NCI-H2196 treated with DMSO at 0.1 percent for 48 hours (cell line): ENCODE measurements around the gene MYO1F.
"Not testable (repeated sequence)": the region's sequence is repeated elsewhere in the genome, so short reads cannot be mapped to it uniquely, and the experiment has no call there.

Source experiments
- DNase-seq: peaks from one replicate; lab custom pipeline; 2025; ENCODE audit not compliant: unreplicated experiment; lab: John Stamatoyannopoulos, UW

The MYO1F gene

DNA sequence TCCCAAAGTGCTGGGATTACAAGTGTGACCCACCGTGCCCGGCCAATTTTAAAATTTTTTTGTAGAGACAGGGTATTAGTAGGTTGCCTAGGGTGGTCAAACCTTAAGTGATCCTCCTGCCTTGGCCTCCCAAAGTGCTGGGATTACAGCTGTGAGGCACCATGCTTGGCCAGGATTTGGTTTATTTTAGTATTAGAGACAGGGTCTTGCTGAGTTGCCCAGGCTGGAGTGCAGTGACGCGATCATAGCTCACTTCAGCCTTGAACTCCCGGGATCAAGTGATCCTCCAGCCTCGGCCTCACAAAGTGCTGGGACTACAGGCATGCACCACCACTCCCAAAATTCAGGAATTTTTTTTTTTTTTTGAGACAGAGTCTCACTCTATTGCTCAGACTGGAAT, 57.9 kb downstream of the MYO1F start:
- no peak for DNase-seq

DNA sequence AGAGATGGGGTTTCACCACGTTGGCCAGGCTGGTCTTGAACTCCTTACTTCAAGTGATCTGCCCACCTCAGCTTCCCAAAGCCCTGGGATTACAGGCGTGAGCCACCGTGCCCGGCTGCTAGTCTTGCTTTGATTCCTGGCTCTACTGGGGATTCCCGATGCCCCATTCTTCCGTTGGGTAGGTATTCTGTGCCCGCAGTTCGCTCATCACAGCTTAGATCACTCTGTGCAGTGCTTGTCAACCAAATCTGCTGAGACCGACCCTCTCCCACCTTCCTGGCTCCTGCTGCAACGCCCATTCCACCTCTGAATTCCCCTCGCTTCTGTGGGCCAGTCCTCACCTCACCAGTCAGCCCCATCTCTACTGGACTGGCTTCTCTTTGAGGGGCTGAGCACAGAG, 58.7 kb downstream of the MYO1F start:
- no peak for DNase-seq

DNA sequence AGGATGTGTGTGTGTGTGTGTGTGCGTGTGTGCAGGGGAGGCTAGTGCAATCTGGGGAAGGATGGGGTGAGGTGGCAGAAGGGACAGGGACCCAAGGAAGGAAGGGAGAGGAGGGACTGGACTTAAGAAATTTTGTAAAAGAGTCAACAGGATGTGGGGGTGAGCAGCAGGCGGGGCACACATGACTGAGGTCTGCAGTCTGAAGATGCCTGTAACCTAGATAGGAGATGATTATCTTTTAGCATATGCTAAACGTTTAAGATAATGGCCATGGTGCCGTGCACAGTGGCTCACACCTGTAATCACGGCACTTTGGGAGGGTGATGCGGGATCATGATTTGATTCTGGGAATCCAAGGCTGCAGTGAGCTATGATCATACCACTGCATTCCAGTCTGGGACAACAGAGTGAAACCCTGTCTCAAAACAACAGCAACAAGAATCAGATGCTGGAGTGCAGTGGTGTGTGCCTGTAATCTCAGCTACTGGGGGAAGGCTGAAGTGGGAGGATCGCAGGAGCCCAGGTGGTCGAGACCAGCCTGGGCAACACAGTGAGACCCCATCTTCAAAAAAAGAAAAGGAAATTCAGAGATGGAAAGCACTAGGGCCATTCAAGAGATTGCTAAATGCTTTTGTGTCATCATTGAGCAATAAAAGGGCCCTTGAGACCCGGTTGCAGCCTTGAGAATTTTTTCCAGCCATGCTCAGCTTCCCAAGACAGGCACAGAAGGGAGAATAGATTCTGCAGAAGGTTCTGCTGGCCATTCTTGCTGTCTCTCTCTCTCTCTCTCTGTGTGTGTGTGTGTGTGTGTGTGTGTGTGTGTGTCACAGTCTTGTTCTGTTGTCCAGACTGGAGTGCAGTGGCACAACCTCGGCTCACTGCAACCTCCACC, 59.4 kb downstream of the MYO1F start:
- DNase-seq: no peak

DNA sequence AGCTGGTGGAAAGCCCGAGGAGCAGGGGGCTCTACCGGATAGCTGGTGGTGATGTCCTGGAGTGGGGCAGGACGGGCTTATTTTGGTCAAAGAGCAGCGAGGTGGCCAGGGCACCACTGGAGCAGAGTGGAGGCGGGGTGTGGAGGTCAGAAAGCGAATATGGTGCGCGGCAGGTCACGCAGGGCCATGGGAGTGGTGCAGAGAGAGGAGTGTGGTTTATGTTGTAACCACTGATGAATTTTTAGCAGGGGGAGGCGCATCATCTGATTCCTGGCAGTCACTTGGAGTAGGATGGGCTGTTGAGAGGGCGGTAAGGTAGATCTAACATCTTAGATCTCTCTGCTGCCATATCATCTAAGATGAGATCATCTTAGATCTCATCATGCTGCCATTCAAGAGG, 61.9 kb downstream of the MYO1F start:
- DNase-seq: no peak

DNA sequence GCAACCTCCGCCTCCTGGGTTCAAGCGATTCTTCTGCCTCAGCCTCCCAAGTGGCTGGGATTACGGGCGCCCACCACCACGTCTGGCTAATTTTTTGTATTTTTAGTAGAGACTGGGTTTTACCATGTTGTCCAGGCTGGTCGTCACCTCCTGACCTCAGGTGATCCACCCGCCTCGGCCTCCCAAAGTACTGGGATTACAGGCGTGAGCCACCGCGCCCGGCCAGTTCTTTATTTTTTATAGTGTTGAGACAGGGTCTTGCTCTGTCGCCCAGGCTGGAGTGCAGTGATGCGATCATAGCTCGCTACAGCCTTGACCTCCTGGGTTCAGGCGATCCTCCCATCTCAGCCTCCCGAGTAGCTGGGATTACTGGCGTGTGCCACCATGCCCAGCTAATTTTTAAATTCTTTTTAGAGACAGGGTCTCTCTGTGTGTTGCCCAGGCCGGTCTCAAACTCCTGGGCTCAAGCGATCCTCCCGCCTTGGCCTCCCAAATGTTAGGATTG, 62.7 kb downstream of the MYO1F start:
- not testable (repeated sequence) for DNase-seq

DNA sequence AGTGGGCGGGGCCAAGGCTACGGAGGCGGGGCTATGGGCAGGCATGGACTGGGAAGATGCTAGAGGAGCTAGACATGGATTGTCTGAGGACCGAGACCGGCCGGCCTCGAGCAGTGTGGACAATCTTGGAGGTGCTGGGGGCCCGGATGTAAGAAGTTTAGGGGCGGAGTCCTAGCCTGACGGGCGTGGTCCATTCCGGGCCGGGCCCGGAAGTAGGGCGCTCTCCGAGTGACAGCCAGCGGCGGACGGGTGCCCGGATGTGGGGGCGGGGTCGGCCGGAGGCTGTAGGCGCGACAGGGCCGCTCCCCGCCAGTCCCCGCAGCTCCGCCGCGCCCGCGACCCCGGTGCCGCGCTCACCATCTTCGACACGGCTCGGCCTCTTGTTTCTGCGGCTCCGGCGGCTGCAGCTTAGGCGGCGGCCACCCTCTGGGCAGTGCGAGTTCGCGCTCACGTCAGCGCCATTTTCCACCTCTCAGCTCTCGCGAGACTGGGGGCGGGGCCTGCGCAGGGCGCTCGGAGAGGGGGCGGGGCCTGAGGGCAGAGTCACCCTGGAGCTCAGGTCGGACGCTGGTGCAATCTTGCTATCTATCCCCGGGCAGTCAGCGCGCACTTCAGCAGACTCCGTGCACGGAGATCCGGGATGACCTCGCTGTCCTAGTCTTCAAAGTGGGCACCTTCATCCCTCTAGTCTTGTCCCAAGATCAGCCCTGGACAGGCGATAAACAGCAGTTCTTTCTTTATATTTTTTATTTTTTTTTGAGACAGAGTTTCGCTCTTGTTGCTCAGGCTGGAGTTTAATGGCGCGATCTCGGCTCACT, 63.3 kb downstream of the MYO1F start, which contains the start of gene ZNF414:
TSS of gene ZNF414 (minus strand) at position 481 of the 818 bp plus-strand sequence. CDS start at position 360, 121 bp downstream.
- peak; percentile 86 for DNase-seq

DNA sequence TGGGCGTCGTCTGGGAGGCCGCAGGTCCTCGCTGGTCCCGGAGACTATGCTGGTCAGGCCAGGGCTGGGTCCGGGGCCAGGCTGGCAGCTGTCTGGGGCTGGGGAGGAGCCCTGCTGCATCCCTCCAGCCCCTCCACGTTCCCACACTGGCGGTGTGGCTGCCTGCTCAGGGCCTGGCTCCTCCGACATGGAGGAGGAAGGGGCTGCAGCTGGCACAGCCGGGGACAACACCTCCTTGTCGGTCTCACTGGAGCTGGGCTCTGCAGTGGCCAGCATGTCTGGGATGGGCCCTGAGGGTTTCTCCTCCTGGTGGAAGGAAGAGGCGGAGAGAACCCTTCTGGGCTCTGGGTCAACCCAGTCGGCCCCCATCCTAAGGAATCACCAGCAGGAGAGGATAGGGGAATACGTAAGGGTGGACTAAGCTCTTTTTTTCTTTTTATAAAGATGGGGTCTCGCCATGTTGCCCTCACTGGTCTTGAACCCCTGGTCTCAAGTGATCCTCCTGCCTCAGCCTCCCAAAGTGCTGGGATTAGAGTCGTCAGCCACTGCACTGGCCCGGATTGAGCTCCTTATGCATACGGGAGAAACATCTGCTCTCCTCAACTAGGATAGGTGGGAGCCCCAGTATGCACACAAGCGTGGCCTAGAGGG, 64.1 kb downstream of the MYO1F start:
- no peak for DNase-seq

DNA sequence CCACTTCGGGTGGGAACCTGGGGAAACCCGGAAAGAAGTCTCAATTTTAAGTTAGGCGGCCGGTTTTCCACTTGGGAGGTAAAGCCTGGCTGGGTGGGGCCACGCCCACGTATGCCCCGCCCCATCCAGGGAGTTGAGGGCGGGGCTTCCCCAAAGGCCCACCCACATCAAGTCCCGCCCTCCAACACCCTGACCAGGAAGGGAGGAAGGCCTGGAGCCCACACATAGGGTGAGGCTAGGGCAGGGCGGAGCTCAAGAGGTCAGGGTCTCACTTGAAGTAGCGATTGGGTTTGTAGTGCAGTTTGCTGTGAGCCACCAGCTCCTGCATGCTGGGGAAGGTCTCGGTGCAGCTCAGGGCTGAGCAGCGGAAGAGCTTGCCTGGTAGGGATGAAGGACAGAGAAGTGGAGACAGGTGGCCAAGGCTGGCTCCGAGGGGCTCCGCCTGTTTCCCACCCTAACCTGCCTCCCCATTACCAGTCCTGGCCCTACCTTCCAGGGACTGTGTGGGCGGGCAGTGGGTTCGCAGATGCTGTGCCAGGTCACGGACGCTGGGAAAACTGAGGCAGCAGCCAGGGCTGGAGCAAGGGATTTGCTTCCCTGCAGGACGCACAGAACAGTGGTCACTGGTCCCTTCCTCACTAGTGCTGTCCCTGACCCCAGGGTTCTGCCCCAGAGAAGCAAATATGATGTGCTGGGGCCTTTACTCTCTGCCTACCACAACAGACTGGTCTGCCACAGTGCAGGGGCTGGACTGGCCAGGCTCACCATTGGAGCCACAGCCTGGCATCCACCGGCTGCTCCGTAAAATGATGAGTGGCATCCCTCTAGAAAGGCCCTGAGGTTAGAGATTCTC, 64.9 kb downstream of the MYO1F start:
- no peak for DNase-seq

DNA sequence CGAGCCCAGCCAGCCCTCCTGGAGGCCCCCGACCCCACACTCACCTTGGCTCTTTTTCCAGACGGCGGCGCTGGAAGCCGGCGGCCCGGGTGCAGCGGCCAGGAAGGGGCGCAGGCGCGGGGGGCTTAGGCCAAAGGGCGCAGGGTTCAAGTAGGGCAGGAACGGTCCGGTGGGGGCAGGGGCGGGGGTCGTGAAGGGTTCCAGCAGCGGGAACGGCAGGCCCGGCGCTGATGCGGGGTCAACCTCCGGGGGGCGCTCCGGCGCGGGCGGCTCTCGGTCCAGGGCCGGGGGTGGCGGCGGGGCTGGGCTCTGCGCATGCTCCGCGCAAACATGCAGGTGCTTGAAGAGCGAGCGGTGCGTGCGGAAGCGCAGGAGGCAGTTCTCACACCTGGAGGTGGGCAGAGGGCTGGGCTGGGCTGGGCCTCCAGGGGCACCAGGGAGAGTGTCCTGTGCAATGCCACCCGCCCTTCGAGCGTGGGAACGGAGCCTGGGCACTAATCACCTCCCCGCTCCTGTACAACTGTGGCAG, 65.6 kb downstream of the MYO1F start:
- DNase-seq: no peak

DNA sequence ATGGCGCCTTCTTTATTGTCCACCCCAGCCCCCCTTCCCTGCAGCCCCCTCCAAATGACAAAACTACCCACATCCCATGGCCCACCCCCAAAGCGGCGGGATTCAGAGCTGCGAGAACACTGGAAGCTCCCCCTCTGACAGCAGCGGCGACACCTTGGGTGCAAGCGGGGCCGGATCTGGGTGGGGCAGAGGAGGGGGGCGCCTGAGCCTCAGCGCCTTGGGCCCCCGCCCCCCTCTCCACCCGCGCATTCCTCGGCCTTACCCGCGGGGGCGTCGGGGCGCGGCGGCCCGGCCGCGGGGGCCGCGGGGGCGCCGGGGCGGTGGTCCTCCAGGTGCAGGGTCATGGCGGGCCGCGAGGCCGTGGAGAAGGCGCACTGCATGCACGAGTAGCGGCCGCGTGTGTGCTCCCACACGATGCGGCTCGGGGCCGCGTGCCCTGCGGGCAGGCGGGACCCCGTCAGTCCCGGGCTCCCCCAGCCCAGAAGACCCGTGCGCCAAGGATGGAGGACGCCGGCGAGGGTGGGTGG, 66.6 kb downstream of the MYO1F start:
- no peak for DNase-seq

DNA sequence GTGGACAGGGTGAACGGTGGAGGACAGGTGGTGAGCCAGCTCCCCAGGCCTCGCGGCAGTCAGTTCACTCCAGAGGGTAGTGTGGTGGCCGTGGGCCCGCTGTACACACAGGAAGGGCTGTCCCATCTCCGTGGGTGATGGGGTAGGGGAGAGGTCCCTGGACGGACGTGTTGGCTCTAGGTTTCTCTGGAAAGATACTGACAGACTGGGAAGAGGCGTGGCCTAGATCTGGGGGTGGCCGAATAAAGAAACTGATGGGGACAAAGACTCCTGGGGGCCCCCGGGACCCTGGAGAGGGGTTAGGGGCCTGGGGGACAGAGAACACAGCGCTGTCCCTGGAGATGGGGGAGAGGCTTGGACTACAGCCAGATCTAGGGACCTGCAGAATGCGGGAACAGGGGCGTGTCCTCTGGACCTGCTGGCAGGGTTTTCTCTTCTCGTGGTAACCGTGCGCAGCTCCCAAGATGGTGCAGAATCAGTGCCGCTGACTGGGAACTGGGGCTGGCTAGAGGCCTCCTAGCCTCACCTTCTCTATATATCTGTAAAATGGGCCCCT, 70.8 kb downstream of the MYO1F start:
- no peak for DNase-seq

DNA sequence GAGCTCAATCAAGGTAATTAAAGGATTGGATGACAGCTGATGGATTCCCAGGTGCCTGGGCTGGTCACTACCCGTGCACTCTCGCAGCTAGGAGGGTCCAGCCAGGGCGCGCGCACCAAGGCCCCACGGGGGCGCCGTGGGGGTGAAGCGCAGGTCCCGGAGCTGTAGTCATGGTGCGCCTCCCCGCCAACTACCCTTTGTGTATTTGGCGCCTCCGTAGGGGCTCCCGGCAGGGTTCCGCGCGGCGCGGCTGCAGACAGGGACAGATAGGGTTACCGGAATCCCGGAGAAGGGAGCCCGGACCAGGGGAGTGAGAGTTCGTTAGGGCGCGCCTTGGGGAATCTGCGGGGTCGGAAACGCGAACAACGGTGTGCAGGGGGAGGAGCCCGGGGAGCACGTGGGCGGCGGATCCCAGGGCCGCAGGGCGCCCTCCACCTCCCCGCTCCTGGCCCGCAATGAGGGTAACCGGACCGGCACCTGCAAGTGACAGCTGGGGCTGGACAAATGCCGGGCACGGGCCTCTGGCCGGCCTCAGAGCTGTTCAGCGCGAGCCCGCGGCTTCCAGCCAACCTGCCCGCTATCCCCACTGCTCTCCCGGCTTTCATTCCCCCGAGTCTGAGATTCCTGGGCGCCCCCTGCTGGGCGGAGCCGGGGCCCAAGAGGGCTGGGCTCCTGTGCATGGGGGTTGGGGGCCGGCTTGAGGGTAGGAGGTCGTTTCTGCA, 71.4 kb downstream of the MYO1F start:
- DNase-seq: peak; percentile 80

DNA sequence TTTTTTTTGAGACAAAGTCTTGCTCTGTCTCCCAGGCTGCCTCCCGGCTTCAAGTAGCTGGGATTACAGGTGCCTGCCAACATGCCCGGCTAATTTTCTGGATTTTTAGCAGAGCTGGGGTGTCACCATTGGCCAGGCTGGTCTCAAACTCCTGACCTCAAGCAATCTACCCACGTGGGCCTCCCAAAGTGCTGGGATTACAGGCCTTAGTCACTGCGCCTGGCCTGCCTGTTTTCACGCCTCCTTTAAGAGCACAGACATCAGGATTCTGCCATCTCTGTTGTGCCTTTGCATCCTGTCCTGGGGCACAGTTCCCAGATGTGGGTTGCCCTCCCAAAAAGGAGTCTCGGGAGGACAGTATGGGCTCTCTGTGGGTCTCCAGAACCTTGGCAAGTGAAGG, 72.3 kb downstream of the MYO1F start:
- DNase-seq: no peak

DNA sequence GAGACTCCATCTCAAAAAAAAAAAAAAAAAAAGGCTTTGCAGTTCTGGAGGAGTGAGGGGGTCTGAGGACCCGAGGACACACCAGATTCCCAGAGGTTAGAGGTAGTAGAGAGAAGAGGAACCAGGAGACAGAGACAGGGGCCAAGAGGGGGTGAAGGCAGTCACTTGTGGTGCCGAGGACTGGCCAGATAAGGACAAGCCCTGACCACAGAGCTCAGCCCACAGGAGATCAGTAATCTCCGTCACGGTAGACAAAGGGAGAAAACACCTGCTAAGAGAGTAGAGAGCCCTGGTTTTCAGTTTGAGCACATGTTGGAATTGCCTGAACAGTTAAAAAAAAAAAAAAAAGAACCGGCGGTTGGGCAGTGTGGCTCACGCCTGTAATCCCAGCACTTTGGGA, 73.1 kb downstream of the MYO1F start:
- no peak for DNase-seq

DNA sequence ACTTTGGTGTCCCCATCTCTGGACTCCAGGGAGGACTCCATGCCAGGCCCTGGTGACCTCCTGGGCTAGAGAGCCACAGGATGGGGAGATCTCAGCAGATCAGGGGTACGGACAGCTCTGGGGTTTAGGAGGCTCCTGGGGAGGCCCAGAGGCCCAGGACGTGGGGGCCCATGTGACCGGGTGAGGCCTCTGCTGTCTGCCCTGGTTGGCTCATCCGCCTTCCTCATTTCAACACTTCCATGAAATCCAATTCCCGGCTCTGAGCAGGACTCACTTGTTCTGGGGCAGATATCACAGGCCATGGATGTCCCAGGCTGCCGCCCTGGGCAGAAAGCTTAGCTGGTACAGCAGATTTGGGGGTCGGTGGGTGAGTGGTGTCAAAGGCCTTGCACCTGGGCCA, 73.7 kb downstream of the MYO1F start:
- no peak for DNase-seq

DNA sequence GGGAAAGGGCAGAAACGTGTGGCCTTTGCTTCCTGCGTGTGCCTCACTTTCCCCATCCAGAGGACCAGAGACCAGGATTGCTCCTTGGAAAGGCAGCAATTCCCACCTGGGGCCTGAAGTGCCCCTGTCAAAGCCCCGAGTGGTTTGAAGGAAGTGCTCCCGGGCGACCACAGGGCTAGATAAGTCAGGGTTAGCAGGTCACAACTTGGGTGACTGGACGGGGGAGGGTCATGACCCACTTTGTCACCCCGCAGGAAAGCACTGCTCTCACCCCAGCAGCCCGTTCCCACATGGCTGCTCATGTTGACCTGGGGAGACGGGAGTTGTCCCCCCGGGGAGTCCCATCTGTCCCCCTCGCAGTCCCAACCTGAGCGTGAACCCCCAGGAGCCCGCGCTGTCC, 75.3 kb downstream of the MYO1F start:
- no peak for DNase-seq

DNA sequence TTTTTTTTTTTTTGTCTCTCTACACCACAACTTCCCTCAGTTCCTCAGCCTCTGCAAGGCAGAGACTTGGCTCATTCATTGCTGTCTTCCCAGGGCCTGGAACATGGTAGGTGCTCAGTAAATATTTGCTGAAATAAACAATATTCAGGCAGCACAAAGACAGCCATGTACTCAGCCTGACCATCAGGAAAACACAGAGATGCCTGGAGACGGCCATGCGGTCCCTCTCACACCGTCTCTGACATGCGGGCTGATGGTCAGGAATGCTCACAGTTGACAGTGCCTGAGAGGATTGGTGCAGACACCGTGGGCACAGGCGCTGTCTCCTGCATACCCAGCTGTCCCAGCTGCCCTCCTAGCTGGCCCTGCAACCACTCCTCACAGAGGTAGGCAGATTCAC, 75.7 kb downstream of the MYO1F start:
- DNase-seq: no peak

DNA sequence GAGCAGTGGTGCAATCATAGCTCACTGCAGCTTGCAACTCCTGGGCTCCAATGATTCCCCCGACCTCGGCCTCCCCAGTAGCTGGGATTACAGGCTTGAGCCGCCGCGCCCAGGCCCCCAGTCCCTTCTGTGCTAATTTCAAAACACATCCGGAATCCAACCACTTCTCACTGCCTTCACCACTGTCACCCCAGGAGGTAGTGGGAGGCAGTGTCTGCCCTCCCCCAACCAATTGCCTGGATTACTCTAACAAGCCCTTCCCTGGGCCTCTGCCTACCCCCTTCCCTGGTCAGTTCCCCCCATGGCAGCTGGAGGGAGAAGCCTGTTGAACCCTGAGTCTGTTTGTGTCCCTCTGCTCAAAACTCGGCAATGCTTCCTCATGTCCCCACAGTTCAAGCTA, 77.1 kb downstream of the MYO1F start:
- no peak for DNase-seq
